ENCODE data around the gene CLN3. TPM values are rescaled to one million over a fixed set of nuclear protein-coding genes. Genes with fewer than 3 reads are reported as not detected.

The CLN3 gene
- total and polyA plus RNA-seq, 10 donors: 21.1 to 44.1 (median 36.3) TPM

DNA sequence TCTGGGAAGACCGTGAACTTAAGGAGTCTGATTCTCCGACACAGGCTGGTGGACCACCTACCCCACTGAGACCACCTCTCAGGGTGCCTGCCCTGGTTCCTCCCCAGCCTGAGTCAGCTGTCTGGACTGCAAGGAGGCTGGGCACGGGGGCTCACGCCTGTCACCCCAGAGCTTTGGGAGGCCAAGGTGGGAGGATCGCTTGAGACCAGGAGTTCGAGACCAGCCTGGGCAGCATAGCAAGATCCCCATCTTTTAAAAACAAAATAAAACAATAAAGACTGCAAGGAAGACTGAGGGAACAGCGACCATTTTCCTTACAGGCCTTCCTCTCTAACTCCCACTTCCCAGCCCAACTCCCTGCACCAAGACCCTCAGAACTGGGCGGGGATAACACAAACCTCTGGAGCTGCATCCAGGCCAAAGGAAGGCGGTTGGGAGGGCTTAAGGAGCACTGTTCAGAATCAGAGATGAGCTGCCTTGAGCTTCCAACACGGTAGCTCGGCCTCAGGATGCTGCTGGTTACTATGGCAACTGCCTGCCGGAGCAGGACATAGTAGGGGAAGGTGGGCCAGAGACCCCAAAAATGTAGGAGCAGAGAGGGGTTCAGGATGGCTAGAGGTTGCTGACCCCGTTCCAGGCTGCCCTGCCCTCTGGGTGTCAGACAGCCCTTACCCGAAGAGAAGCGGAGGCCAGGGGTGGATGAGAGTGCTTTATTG, 7.0 kb upstream of the CLN3 start:
- H3K4me3 ChIP-seq: no peak overlapping the region
- intact Hi-C loops (cut with DNase I; ENCODE audit: low total_unique reads): loop anchor here (10.0 kb wide), 1 partner anchor 56 kb away; the partner anchor contains the start of gene SGF29
- H3K36me3 ChIP-seq: peaks cover 0 to 55% (median 8%) of the 10 kb centered on the region in 6 donors
- WGBS, 5 donors: 89 to 93% (median 92%) methylated on average over 11 to 15 of the region's 15 CpGs
- TF ChIP-seq POLR2A (IDR thresholded peaks at IDR 0.05) (no peak), POLR2AphosphoS5 (IDR thresholded peaks at IDR 0.05) (no peak)
- TF ChIP-seq, protein P1, sequence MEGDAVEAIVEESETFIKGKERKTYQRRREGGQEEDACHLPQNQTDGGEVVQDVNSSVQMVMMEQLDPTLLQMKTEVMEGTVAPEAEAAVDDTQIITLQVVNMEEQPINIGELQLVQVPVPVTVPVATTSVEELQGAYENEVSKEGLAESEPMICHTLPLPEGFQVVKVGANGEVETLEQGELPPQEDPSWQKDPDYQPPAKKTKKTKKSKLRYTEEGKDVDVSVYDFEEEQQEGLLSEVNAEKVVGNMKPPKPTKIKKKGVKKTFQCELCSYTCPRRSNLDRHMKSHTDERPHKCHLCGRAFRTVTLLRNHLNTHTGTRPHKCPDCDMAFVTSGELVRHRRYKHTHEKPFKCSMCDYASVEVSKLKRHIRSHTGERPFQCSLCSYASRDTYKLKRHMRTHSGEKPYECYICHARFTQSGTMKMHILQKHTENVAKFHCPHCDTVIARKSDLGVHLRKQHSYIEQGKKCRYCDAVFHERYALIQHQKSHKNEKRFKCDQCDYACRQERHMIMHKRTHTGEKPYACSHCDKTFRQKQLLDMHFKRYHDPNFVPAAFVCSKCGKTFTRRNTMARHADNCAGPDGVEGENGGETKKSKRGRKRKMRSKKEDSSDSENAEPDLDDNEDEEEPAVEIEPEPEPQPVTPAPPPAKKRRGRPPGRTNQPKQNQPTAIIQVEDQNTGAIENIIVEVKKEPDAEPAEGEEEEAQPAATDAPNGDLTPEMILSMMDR (IDR thresholded peaks at IDR 0.05 in 8 of 11, conservative IDR thresholded peaks at IDR 0.05 in 3 of 11): no peak
- no peaks in the 10 kb centered on the region for H3K9me3 ChIP-seq
- H3K27me3 ChIP-seq (replicated peaks in 1 of 7): no peaks in the 10 kb centered on the region
- no peak overlapping the region for H3K27ac ChIP-seq
- H3K4me1 ChIP-seq: peaks cover 0 to 67% (median 28%) of the 10 kb centered on the region in 6 donors
- DNase-seq: no peak

DNA sequence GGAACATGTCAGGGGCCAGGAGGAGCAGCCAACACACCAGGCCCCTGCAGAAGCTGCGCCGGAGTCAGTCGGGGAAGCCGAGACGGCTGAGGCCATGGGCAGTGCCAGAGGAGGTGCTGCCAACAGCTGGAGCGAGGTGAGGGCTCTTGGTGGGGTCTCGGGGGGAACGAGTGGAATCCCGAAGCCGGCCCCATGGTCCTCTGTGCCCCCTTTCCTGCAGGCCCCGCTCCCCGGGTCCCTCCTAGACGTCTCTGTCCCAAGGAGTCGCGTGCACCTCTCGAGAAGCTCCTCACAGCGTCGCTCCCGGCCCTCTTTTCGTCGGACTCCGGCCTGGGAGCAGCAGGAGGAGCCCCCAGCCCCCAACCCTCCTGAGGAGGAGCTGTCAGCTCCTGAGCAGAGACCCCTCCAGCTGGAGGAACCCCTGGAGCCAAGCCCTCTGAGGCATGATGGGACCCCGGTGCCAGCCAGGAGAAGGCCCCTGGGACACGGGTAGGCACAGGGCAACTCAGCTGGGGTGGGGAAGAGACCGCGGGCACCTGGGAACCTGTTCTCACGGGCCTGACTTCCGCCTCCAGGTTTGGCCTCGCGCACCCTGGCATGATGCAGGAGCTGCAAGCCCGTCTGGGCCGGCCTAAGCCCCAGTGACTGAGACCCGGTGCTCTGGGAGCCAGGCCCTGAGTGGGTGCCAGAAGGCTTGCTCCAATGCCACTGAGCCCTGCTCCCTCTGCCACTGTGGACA, 6.2 kb upstream of the CLN3 start:
- Histone ChIP-seq H3K36me3 (peaks cover 0 to 55% (median 8%) of the 10 kb centered on the region in 6 donors), H3K27me3 (replicated peaks in 1 of 7) (no peaks in the 10 kb centered on the region), H3K4me3 (no peak overlapping the region), H3K27ac (no peak overlapping the region), H3K9me3 (no peaks in the 10 kb centered on the region), H3K4me1 (peaks cover 6 to 75% (median 36%) of the 10 kb centered on the region in 6 donors)
- TF ChIP-seq POLR2AphosphoS5 (IDR thresholded peaks at IDR 0.05) (peak in 1 of 3 donors; percentile 25), POLR2A (IDR thresholded peaks at IDR 0.05) (no peak)
- WGBS, 5 donors: 80 to 93% (median 91%) methylated on average over 19 to 33 of the region's 33 CpGs
- intact Hi-C loops (cut with DNase I; ENCODE audit: low total_unique reads): loop anchor here (10.0 kb wide), 1 partner anchor 57 kb away; the partner anchor contains the start of gene SGF29
- peak; percentile 78 for DNase-seq

DNA sequence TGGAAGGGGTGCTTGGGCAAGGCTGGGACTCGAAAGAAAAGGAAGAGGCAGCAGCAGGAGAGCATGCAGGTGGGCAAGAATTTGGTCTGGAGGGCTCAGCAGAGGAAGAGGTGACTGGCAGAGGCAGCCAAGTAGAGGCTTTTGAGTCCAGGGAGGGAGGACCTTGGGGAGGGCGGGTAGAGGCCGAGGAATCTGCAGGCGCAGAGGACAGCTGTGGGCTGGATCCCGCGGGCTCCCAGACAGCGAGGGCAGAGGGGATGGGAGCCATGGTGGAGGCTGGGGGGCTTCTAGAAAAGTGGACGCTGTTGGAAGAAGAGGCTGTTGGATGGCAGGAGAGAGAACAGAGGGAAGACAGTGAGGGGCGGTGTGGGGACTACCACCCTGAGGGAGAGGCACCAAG, 5.5 kb upstream of the CLN3 start:
- no peaks in the 10 kb centered on the region for H3K27me3 ChIP-seq (replicated peaks in 1 of 7)
- peaks cover 12 to 81% (median 42%) of the 10 kb centered on the region in 6 donors for H3K4me1 ChIP-seq
- intact Hi-C loops (cut with DNase I; ENCODE audit: low total_unique reads): loop anchor here (10.0 kb wide), 1 partner anchor 57 kb away; the partner anchor contains the start of gene SGF29
- H3K9me3 ChIP-seq: no peaks in the 10 kb centered on the region
- no peak for DNase-seq
- peaks cover 0 to 55% (median 8%) of the 10 kb centered on the region in 6 donors for H3K36me3 ChIP-seq
- H3K4me3 ChIP-seq: no peak overlapping the region
- TF ChIP-seq, protein P1 (IDR thresholded peaks at IDR 0.05 in 8 of 11, conservative IDR thresholded peaks at IDR 0.05 in 3 of 11): no peak
- TF ChIP-seq POLR2AphosphoS5 (IDR thresholded peaks at IDR 0.05) (no peak), POLR2A (IDR thresholded peaks at IDR 0.05) (no peak)
- WGBS, 5 donors: 86 to 94% (median 91%) methylated on average over 9 of the region's 9 CpGs
- peak overlapping the region in 1 of 8 donors; percentile 93 for H3K27ac ChIP-seq

DNA sequence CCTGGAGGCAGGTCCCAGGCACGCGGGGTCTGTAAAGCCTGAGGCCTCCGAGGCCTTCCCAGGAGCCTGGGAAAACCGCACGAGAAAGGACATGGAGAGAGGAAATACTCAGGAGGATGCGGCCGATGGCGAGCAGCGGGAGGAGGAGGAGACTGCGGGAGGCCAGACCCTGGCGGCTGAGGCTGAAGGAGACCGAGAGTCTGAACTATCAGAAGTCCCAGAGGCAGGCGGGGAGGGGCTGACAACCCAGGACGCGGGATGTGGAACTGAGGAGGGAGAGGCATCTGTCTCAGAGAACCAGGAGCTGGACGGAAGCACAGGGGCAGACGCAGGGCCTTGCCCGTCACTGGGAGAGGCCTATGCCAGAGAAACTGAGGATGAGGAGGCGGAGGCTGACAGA, 5.0 kb upstream of the CLN3 start:
- peaks cover 0 to 53% (median 8%) of the 10 kb centered on the region in 6 donors for H3K36me3 ChIP-seq
- no peaks in the 10 kb centered on the region for H3K27me3 ChIP-seq (replicated peaks in 1 of 7)
- 74 to 85% (median 82%) methylated on average over 19 of the region's 19 CpGs for WGBS, 5 donors
- peak; percentile 78 for DNase-seq
- intact Hi-C loops (cut with DNase I; ENCODE audit: low total_unique reads): loop anchor here (10.0 kb wide), 1 partner anchor 58 kb away; the partner anchor contains the start of gene SGF29
- H3K4me1 ChIP-seq: peaks cover 14 to 84% (median 43%) of the 10 kb centered on the region in 6 donors
- no peak for TF ChIP-seq POLR2A (IDR thresholded peaks at IDR 0.05)
- TF ChIP-seq POLR2AphosphoS5 (IDR thresholded peaks at IDR 0.05): no peak
- TF ChIP-seq, protein P1 (IDR thresholded peaks at IDR 0.05 in 8 of 11, conservative IDR thresholded peaks at IDR 0.05 in 3 of 11): no peak
- H3K4me3 ChIP-seq: peak overlapping the region in 1 of 8 donors; percentile 98
- H3K27ac ChIP-seq: peak overlapping the region in 4 of 8 donors; percentile 93 to 98 (median 93)
- H3K9me3 ChIP-seq: no peaks in the 10 kb centered on the region
